WTC11 (cell line): ENCODE data around the gene ACSF3. TPM values are rescaled to one million over a fixed set of nuclear protein-coding genes. Genes with fewer than 3 reads are reported as not detected.

ENCODE experiments used
- ATAC-seq: fragments of 200-7000 bp; cut with Tn5 transposase; 2 replicates; pipeline ENCODE4 v1.10.0; 2021; ENCODE audit warnings: mild to moderate bottlenecking, moderate library complexity
- CTCF ChIA-PET: fragments of 300-600 bp; sonication (Branson Sonifier 250); formaldehyde crosslinking; loops from one replicate; lab custom pipeline; 2021; ENCODE audit warnings: antibody characterized with exemption; lab: Charles Lee
- POLR2A ChIA-PET: fragments of 350-600 bp; sonication (Branson Sonifier 250); formaldehyde crosslinking; loops from one replicate; lab custom pipeline; 2021; ENCODE audit warnings: antibody characterized with exemption; lab: Charles Lee
- DNase-seq: peaks from one replicate; pipeline ENCODE4 v3.0.0; 2021; ENCODE audit warnings: low spot score
- H3K27ac Mint-ChIP-seq: 2 replicates; pipeline ENCODE4 v1.8.0; 2021; ENCODE audit warnings: mixed read lengths
- H3K27me3 Mint-ChIP-seq: 2 replicates; pipeline ENCODE4 v1.8.0; 2021; ENCODE audit warnings: low read depth, mild to moderate bottlenecking, moderate library complexity, mixed read lengths
- H3K36me3 Mint-ChIP-seq: 2 replicates; pipeline ENCODE4 v1.8.0; 2021; ENCODE audit warnings: mixed read lengths
- H3K4me1 Mint-ChIP-seq: 2 replicates; pipeline ENCODE4 v1.8.0; 2022; ENCODE audit warnings: mixed read lengths
- H3K4me3 Mint-ChIP-seq: 2 replicates; pipeline ENCODE4 v1.8.0; 2021; ENCODE audit warnings: mild to moderate bottlenecking, moderate library complexity, mixed read lengths
- H3K9me3 Mint-ChIP-seq: 2 replicates; pipeline ENCODE4 v1.8.0; 2021; ENCODE audit warnings: mixed read lengths
- ATF1 ChIP-seq: sonication (generic); formaldehyde crosslinking; IDR thresholded peaks from 2 replicates; pipeline ENCODE4 v1.8.1; 2023; ENCODE audit warnings: mild to moderate bottlenecking, moderate library complexity, missing genetic modification reagents
- CREB1 ChIP-seq: sonication (generic); formaldehyde crosslinking; IDR thresholded peaks from 2 replicates; pipeline ENCODE4 v1.8.0; 2023; ENCODE audit warnings: mild to moderate bottlenecking, missing genetic modification reagents
- RORB ChIP-seq: fragments of 250-450 bp; sonication (Bioruptor Pico); IDR thresholded peaks from 2 replicates; pipeline ENCODE4 v1.9.0; 2021; ENCODE audit warnings: mild to moderate bottlenecking
- SMAD4 ChIP-seq: sonication (generic); formaldehyde crosslinking; IDR thresholded peaks from 2 replicates; pipeline ENCODE4 v1.8.0; 2022; ENCODE audit warnings: mild to moderate bottlenecking, missing genetic modification reagents
- TCF7 ChIP-seq: sonication (generic); formaldehyde crosslinking; IDR thresholded peaks from 2 replicates; pipeline ENCODE4 v1.8.0; 2022; ENCODE audit warnings: mild to moderate bottlenecking, low read depth, missing genetic modification reagents, moderate library complexity
- ZNF219 ChIP-seq: sonication (generic); formaldehyde crosslinking; IDR thresholded peaks from 2 replicates; pipeline ENCODE4 v1.8.0; 2023; ENCODE audit warnings: missing genetic modification reagents, mild to moderate bottlenecking, borderline replicate concordance
- ZNF232 ChIP-seq: sonication (generic); formaldehyde crosslinking; IDR thresholded peaks from 2 replicates; pipeline ENCODE4 v1.8.0; 2022; ENCODE audit warnings: mild to moderate bottlenecking, missing genetic modification reagents
- ZNF317 ChIP-seq: sonication (generic); formaldehyde crosslinking; IDR thresholded peaks from 2 replicates; pipeline ENCODE4 v1.8.1; 2023; ENCODE audit warnings: low read depth, mild to moderate bottlenecking, moderate library complexity, missing genetic modification reagents, borderline replicate concordance
- ZNF396 ChIP-seq: fragments of 250-450 bp; sonication (Bioruptor Pico); IDR thresholded peaks from 2 replicates; pipeline ENCODE4 v1.8.0; 2021; ENCODE audit warnings: mild to moderate bottlenecking, moderate library complexity, borderline replicate concordance
- ZNF671 ChIP-seq: fragments of 250-450 bp; sonication (Bioruptor Pico); IDR thresholded peaks from 2 replicates; pipeline ENCODE4 v1.8.0; 2021; ENCODE audit warnings: mild to moderate bottlenecking
- total RNA-seq: library from RNA; stranded (reverse); gene quantifications from 3 replicates; pipeline ENCODE4 v1.2.3, GENCODE V29; 2021
- TF ChIP-seq, protein P1 (sequence below): sonication (generic); formaldehyde crosslinking; IDR thresholded peaks from 2 replicates; pipeline ENCODE4 v1.8.0; 2022; ENCODE audit warnings: mild to moderate bottlenecking, missing genetic modification reagents
- TF ChIP-seq, protein P2 (sequence below): fragments of 250-450 bp; sonication (Bioruptor Pico); IDR thresholded peaks from 2 replicates; pipeline ENCODE4 v1.9.0; 2021; ENCODE audit warnings: mild to moderate bottlenecking
- TF ChIP-seq, protein P3 (sequence below): sonication (generic); formaldehyde crosslinking; conservative IDR thresholded peaks from 2 replicates; pipeline ENCODE4 v1.8.1; 2022; ENCODE audit warnings: mild to moderate bottlenecking, missing genetic modification reagents
- TF ChIP-seq, protein P4 (sequence below): fragments of 250-450 bp; sonication (Bioruptor Pico); IDR thresholded peaks from 2 replicates; pipeline ENCODE4 v1.9.0; 2021; ENCODE audit warnings: mild to moderate bottlenecking, borderline replicate concordance
- TF ChIP-seq, protein P5 (sequence below): sonication (generic); formaldehyde crosslinking; IDR thresholded peaks from 2 replicates; pipeline ENCODE4 v1.8.1; 2022; ENCODE audit warnings: low read depth, mild to moderate bottlenecking, moderate library complexity, missing genetic modification reagents, borderline replicate concordance
- TF ChIP-seq, protein P6 (sequence below): fragments of 250-450 bp; sonication (Bioruptor Pico); conservative IDR thresholded peaks from 2 replicates; pipeline ENCODE4 v1.9.0; 2021; ENCODE audit warnings: mild to moderate bottlenecking

The ACSF3 gene
- total RNA-seq, 1 experiment from 2014 or later = 22.9 TPM

DNA sequence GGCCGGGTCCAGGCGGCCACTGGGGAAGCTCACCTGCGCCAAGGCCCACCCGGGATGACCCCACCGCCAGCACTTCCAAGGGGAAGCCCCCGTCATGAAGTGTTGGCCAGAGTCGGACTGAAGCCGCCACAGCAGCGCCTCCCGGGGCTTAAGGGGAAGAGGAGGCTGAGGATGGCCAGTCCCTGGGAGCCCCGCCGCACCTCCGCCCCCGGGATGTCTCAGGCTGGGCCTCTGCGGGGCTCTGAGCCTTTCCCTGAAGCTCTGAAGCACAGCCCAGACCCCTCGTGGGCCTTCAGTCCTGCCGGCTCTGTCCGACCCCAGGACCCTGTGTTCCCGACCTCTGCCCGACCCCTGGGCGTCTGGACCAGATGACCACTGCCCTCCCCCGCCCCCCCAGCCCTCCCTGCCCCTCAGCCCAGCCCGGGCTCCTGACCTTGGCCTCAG, 42.8 kb upstream of the ACSF3 start:
- no peak for DNase-seq
- H3K27me3 Mint-ChIP-seq = no peaks in the 10 kb centered on the region
- CTCF ChIA-PET = interaction anchor here (2.4 kb wide), 1 partner anchor 116 kb away, joined by 5 read pairs; no protein-coding TSS in a partner anchor
- peaks cover 7% of the 10 kb centered on the region for H3K9me3 Mint-ChIP-seq
- H3K27ac Mint-ChIP-seq = no peak overlapping the region
- 0 out of 2 replicates have a peak, but pooled peaks cover 3% of the 10 kb centered on the region for H3K4me1 Mint-ChIP-seq
- no peaks in the 10 kb centered on the region for H3K36me3 Mint-ChIP-seq
- H3K4me3 Mint-ChIP-seq = no peak overlapping the region
- no peak for ATAC-seq
- POLR2A ChIA-PET = no interaction called here
- TF ChIP-seq, protein P1, sequence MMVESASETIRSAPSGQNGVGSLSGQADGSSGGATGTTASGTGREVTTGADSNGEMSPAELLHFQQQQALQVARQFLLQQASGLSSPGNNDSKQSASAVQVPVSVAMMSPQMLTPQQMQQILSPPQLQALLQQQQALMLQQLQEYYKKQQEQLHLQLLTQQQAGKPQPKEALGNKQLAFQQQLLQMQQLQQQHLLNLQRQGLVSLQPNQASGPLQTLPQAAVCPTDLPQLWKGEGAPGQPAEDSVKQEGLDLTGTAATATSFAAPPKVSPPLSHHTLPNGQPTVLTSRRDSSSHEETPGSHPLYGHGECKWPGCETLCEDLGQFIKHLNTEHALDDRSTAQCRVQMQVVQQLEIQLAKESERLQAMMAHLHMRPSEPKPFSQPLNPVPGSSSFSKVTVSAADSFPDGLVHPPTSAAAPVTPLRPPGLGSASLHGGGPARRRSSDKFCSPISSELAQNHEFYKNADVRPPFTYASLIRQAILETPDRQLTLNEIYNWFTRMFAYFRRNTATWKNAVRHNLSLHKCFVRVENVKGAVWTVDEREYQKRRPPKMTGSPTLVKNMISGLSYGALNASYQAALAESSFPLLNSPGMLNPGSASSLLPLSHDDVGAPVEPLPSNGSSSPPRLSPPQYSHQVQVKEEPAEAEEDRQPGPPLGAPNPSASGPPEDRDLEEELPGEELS (CRISPR knock-in tag) = no peak
- no peak for TF ChIP-seq ZNF396
- no peak for TF ChIP-seq ZNF671 (CRISPR knock-in tag)
- TF ChIP-seq SMAD4 (CRISPR knock-in tag) = no peak
- TF ChIP-seq, protein P2, sequence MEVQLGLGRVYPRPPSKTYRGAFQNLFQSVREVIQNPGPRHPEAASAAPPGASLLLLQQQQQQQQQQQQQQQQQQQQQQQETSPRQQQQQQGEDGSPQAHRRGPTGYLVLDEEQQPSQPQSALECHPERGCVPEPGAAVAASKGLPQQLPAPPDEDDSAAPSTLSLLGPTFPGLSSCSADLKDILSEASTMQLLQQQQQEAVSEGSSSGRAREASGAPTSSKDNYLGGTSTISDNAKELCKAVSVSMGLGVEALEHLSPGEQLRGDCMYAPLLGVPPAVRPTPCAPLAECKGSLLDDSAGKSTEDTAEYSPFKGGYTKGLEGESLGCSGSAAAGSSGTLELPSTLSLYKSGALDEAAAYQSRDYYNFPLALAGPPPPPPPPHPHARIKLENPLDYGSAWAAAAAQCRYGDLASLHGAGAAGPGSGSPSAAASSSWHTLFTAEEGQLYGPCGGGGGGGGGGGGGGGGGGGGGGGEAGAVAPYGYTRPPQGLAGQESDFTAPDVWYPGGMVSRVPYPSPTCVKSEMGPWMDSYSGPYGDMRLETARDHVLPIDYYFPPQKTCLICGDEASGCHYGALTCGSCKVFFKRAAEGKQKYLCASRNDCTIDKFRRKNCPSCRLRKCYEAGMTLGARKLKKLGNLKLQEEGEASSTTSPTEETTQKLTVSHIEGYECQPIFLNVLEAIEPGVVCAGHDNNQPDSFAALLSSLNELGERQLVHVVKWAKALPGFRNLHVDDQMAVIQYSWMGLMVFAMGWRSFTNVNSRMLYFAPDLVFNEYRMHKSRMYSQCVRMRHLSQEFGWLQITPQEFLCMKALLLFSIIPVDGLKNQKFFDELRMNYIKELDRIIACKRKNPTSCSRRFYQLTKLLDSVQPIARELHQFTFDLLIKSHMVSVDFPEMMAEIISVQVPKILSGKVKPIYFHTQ (CRISPR knock-in tag) = no peak
- TF ChIP-seq, protein P3, sequence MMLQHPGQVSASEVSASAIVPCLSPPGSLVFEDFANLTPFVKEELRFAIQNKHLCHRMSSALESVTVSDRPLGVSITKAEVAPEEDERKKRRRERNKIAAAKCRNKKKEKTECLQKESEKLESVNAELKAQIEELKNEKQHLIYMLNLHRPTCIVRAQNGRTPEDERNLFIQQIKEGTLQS (CRISPR knock-in tag) = no peak
- TF ChIP-seq ZNF317 (CRISPR knock-in tag) = no peak
- no peak for TF ChIP-seq RORB (CRISPR knock-in tag)
- no peak for TF ChIP-seq ZNF232 (CRISPR knock-in tag)
- TF ChIP-seq ATF1 (CRISPR knock-in tag) = no peak
- no peak for TF ChIP-seq ZNF219
- no peak for TF ChIP-seq TCF7 (CRISPR knock-in tag)
- TF ChIP-seq, protein P4, sequence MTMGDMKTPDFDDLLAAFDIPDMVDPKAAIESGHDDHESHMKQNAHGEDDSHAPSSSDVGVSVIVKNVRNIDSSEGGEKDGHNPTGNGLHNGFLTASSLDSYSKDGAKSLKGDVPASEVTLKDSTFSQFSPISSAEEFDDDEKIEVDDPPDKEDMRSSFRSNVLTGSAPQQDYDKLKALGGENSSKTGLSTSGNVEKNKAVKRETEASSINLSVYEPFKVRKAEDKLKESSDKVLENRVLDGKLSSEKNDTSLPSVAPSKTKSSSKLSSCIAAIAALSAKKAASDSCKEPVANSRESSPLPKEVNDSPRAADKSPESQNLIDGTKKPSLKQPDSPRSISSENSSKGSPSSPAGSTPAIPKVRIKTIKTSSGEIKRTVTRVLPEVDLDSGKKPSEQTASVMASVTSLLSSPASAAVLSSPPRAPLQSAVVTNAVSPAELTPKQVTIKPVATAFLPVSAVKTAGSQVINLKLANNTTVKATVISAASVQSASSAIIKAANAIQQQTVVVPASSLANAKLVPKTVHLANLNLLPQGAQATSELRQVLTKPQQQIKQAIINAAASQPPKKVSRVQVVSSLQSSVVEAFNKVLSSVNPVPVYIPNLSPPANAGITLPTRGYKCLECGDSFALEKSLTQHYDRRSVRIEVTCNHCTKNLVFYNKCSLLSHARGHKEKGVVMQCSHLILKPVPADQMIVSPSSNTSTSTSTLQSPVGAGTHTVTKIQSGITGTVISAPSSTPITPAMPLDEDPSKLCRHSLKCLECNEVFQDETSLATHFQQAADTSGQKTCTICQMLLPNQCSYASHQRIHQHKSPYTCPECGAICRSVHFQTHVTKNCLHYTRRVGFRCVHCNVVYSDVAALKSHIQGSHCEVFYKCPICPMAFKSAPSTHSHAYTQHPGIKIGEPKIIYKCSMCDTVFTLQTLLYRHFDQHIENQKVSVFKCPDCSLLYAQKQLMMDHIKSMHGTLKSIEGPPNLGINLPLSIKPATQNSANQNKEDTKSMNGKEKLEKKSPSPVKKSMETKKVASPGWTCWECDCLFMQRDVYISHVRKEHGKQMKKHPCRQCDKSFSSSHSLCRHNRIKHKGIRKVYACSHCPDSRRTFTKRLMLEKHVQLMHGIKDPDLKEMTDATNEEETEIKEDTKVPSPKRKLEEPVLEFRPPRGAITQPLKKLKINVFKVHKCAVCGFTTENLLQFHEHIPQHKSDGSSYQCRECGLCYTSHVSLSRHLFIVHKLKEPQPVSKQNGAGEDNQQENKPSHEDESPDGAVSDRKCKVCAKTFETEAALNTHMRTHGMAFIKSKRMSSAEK = no peak
- TF ChIP-seq, protein P5, sequence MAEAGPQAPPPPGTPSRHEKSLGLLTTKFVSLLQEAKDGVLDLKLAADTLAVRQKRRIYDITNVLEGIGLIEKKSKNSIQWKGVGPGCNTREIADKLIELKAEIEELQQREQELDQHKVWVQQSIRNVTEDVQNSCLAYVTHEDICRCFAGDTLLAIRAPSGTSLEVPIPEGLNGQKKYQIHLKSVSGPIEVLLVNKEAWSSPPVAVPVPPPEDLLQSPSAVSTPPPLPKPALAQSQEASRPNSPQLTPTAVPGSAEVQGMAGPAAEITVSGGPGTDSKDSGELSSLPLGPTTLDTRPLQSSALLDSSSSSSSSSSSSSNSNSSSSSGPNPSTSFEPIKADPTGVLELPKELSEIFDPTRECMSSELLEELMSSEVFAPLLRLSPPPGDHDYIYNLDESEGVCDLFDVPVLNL (CRISPR knock-in tag) = no peak
- TF ChIP-seq, protein P6, sequence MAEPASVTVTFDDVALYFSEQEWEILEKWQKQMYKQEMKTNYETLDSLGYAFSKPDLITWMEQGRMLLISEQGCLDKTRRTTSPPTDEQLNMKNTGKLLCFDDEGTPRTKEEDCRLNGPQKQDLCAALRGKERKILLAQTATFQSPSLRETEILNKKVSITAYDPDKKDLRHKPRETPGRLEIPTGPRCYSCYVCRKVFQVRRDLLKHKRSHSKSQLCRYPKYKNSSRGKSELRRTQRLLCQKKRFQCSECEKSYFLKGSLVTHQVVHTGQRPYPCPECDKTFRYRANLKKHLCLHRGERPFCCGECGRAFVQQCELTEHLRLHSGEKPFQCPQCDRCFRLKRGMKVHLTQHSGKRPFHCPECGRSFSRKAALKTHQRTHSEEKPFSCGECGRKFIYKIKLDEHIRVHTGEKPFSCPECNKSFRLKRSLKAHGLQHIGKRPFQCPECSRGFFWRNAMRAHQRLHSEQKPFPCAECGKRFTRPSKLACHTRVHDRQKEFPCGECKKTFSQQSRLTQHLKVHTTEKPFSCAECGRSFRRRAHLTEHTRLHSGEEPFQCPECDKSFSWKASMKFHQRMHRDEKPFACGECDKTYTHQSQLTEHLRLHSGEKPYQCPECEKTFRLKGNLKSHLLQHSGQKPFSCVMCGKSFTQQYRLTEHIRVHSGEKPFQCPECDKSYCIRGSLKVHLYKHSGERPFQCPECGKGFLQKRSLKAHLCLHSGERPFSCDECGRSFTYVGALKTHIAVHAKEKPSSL (CRISPR knock-in tag) = no peak
- no peak for TF ChIP-seq CREB1 (CRISPR knock-in tag)
